Lower lobe of right lung (tissue), 2 donors: ENCODE measurements around the gene AATF. TPM values are rescaled to one million over a fixed set of nuclear protein-coding genes. Genes with fewer than 3 reads are reported as not detected.

Experiments
- ATAC-seq, 2 donors: fragments of 200-7000 bp; cut with Tn5 transposase; one replicate each; pipeline ENCODE4 v1.9.1; 2020 to 2022; ENCODE audit warnings: mild to moderate bottlenecking in 2 of 2, moderate library complexity in 2 of 2
- DNase-seq: peaks from one replicate; pipeline ENCODE4 v3.0.0-alpha.2; 2020
- H3K27ac ChIP-seq: fragments of 200-600 bp; one replicate; pipeline ENCODE4 v1.8.0; 2022
- H3K27me3 ChIP-seq: fragments of 200-600 bp; one replicate; pipeline ENCODE4 v1.8.0; 2022; ENCODE audit warnings: low read depth
- H3K36me3 ChIP-seq: fragments of 200-600 bp; one replicate; pipeline ENCODE4 v1.8.0; 2022; ENCODE audit warnings: mild to moderate bottlenecking
- H3K4me1 ChIP-seq: fragments of 200-600 bp; one replicate; pipeline ENCODE4 v1.8.0; 2022
- H3K4me3 ChIP-seq: fragments of 200-600 bp; one replicate; pipeline ENCODE4 v1.8.0; 2022; ENCODE audit warnings: mild to moderate bottlenecking
- H3K9me3 ChIP-seq: fragments of 200-600 bp; one replicate; pipeline ENCODE4 v1.8.0; 2022
- CTCF ChIP-seq: fragments of 200-600 bp; IDR thresholded peaks from one replicate; pipeline ENCODE4 v1.8.0; 2022; ENCODE audit warnings: antibody characterized with exemption, mild to moderate bottlenecking
- intact Hi-C: fragments of 100-400 bp; cut with DNase I; formaldehyde crosslinking; loops from one replicate; pipeline ENCODE4 v1.11.0; 2022
- total RNA-seq: library from RNA; stranded (reverse); fragmentation: NEBNext Ultra II Directional; extraction: Animal tissue kit (Norgen Biotek cat#: 25700); gene quantifications from one replicate; pipeline ENCODE4 v1.2.1, GENCODE V29; 2021
- donor health status: DM: no; HTN: yes; CAD: no; lungs with severe emphysema.

Gene AATF
- total RNA-seq, 1 donor from 2014 or later = 39.6 TPM

GRCh38 chr17:37031493-37032083, 82.8 kb downstream of the AATF start:
- no peaks in the 10 kb centered on the region for H3K4me1 ChIP-seq
- intact Hi-C loops = no loop called here
- H3K36me3 ChIP-seq = peaks cover 25% of the 10 kb centered on the region
- H3K27ac ChIP-seq = no peak overlapping the region
- TF ChIP-seq CTCF = no peak
- no peaks in the 10 kb centered on the region for H3K9me3 ChIP-seq
- no peak for ATAC-seq
- DNase-seq = no peak
- no peak overlapping the region for H3K4me3 ChIP-seq
- H3K27me3 ChIP-seq = no peaks in the 10 kb centered on the region

GRCh38 chr17:37037590-37038155, 88.9 kb downstream of the AATF start:
- ATAC-seq (no peak), DNase-seq (no peak)
- no peak for TF ChIP-seq CTCF
- peaks cover 26% of the 10 kb centered on the region for H3K36me3 ChIP-seq
- no peaks in the 10 kb centered on the region for H3K4me1 ChIP-seq
- no peak overlapping the region for H3K4me3 ChIP-seq
- H3K27me3 ChIP-seq = no peaks in the 10 kb centered on the region
- H3K9me3 ChIP-seq = no peaks in the 10 kb centered on the region
- intact Hi-C loops = no loop called here
- H3K27ac ChIP-seq = no peak overlapping the region

GRCh38 chr17:37039269-37039668, 90.5 kb downstream of the AATF start:
- no peak for ATAC-seq
- peaks cover 34% of the 10 kb centered on the region for H3K36me3 ChIP-seq

GRCh38 chr17:37041932-37042331, 93.2 kb downstream of the AATF start:
- no peaks in the 10 kb centered on the region for H3K27me3 ChIP-seq
- no peak overlapping the region for H3K4me3 ChIP-seq
- no peak for TF ChIP-seq CTCF
- no peak for ATAC-seq
- H3K36me3 ChIP-seq = peaks cover 32% of the 10 kb centered on the region
- no peak for DNase-seq
- H3K9me3 ChIP-seq = no peaks in the 10 kb centered on the region
- intact Hi-C loops = no loop called here
- H3K4me1 ChIP-seq = no peaks in the 10 kb centered on the region
- no peak overlapping the region for H3K27ac ChIP-seq

More at GRCh38 chr17:37039269-37039668, 90.5 kb downstream of the AATF start:
- Histone ChIP-seq H3K27me3 (no peaks in the 10 kb centered on the region), H3K9me3 (no peaks in the 10 kb centered on the region), H3K4me3 (no peak overlapping the region), H3K4me1 (no peaks in the 10 kb centered on the region), H3K27ac (no peak overlapping the region)
- intact Hi-C loops = no loop called here
- DNase-seq = no peak
- no peak for TF ChIP-seq CTCF

- H3K27me3 ChIP-seq = no peaks in the 10 kb centered on the region
- no peaks in the 10 kb centered on the region for H3K4me1 ChIP-seq
- no peak overlapping the region for H3K4me3 ChIP-seq
- DNase-seq = no peak
- H3K36me3 ChIP-seq = peaks cover 28% of the 10 kb centered on the region
- no peak overlapping the region for H3K27ac ChIP-seq
- intact Hi-C loops = no loop called here
- no peak for ATAC-seq
- no peaks in the 10 kb centered on the region for H3K9me3 ChIP-seq
- TF ChIP-seq CTCF = no peak
Observed at GRCh38 chr17:37043201-37043600, 94.4 kb downstream of the AATF start.
